ENCODE data around the gene TNS3. TPM values are rescaled to one million over a fixed set of nuclear protein-coding genes. Genes with fewer than 3 reads are reported as not detected.

Gene TNS3
- total RNA-seq, 1 experiment from 2014 or later: 9.5 TPM

DNA sequence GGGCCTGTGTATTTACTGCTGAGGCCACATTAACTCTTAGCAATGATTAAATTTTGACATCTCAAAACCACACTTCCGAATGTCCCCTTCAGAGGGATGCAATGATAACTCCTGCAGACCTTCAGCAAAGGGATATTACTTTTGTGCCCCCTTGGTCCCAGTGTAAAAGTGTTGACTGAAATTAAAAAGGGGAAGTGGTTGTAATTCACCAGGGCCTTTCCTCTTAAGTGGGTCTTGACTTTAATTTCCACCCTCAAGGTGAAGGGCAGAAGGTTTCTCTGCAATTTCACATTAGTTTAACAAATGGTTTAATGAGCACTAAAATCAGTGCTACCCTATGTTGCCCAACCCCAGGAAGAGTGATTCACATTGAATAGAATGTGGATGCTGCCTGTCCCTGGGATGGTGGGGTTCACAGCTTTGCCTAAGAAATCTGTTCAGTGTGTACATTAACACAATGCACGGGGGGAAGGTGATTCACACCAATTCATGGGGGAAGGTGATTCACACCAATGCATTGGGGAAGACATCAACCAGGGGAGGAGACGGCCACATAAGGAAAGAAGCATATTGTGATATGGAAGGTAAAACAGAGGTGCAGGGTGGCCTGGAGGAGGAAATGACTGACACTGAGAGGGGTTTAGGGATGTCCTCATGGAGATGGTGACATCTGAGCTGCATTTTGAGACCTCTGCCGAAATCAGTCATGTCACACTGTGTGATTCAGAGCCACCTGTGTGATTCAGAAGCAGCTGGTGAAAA lies 19.4 kb upstream of the TNS3 start:
- H3K23me2 ChIP-seq (ENCODE audit: insufficient read length, low read depth, low read length, poor library complexity, severe bottlenecking): no peaks in the 10 kb centered on the region
- no peaks in the 10 kb centered on the region for H3K79me1 ChIP-seq (ENCODE audit: insufficient read depth, low read depth, low read length, poor library complexity, severe bottlenecking)
- H4K8ac ChIP-seq (replicated peaks; ENCODE audit: insufficient read length, low read depth, low read length): no peak overlapping the region
- peaks cover 21% of the 10 kb centered on the region for H3K9me3 ChIP-seq (ENCODE audit: control insufficient read depth, low read depth, low read length)
- H3K14ac ChIP-seq (ENCODE audit: insufficient read depth, low read length): no peak overlapping the region
- H2BK12ac ChIP-seq (ENCODE audit: insufficient read length, low read depth, low read length): no peak overlapping the region
- peaks cover 7 to 13% of the 10 kb centered on the region in 2 experiments; a peak in 1 of 4 replicates for H3K4me1 Mint-ChIP-seq
- H3K9ac ChIP-seq (ENCODE audit: extremely low read depth, insufficient read length, low read length): no peak overlapping the region
- no peak overlapping the region for H3K56ac ChIP-seq (ENCODE audit: insufficient read length, low read depth, low read length)
- no peaks in the 10 kb centered on the region for H3K79me2 ChIP-seq (ENCODE audit: insufficient read depth, low read length)
- no peaks in the 10 kb centered on the region for H3K27me3 ChIP-seq (ENCODE audit: insufficient read depth, low read length)
- no peak overlapping the region for H3K27ac Mint-ChIP-seq
- H2AK5ac ChIP-seq (ENCODE audit: insufficient read length, low read length): no peak overlapping the region
- H4K91ac ChIP-seq (ENCODE audit: insufficient read length, low read depth, low read length): no peak overlapping the region
- no peak for DNase-seq
- H3K4me3 Mint-ChIP-seq: no peak overlapping the region
- no peak overlapping the region for H3T11ph ChIP-seq (ENCODE audit: low read length)
- H3K36me3 Mint-ChIP-seq (ENCODE audit: insufficient read depth in 1 of 3, low read depth in 3 of 3): peaks cover 0 to 18% (median 0%) of the 10 kb centered on the region in 3 experiments; a peak in 3 of 7 replicates
- H4K20me1 ChIP-seq (ENCODE audit: control insufficient read depth, insufficient read depth, insufficient read length): no peaks in the 10 kb centered on the region
- no peak overlapping the region for H3K4me2 ChIP-seq (ENCODE audit: insufficient read depth, insufficient read length, low read length)
- no peak overlapping the region for H2BK15ac ChIP-seq (ENCODE audit: low read depth, low read length)
- no peak overlapping the region for H2BK5ac ChIP-seq (ENCODE audit: insufficient read length, low read length)
- no peak overlapping the region for H3K4ac ChIP-seq (ENCODE audit: low read depth, low read length)
- H3K27me3 Mint-ChIP-seq (ENCODE audit: low read depth): peaks cover 3% of the 10 kb centered on the region
- no peak overlapping the region for H2BK120ac ChIP-seq (ENCODE audit: low read depth, low read length, poor library complexity, severe bottlenecking)
- H3K18ac ChIP-seq (ENCODE audit: insufficient read length, low read depth, low read length): no peak overlapping the region
- no peaks in the 10 kb centered on the region; the same call in 1 of the 2 replicates for H3K4me1 ChIP-seq (ENCODE audit: insufficient read depth, low read length)
- no peak overlapping the region for H2BK20ac ChIP-seq (ENCODE audit: low read depth, low read length, poor library complexity, severe bottlenecking)
- peaks cover 16 to 20% of the 10 kb centered on the region in 2 experiments for H3K9me3 Mint-ChIP-seq
- no peak for TF ChIP-seq CTCF (conservative IDR thresholded peaks at IDR 0.05)
- no peak overlapping the region for H4K5ac ChIP-seq (ENCODE audit: insufficient read length, low read depth, low read length)
- no CpG with 5 or more reads among the region's 4 CpGs for WGBS (ENCODE audit: extremely low coverage, insufficient read length, low lambda C conversion rate)
- no peak overlapping the region for H2AFZ ChIP-seq (ENCODE audit: low read length)
- no peak overlapping the region for H3K23ac ChIP-seq (ENCODE audit: insufficient read length, low read depth, low read length)
- H3K27ac ChIP-seq (ENCODE audit: insufficient read length, low read depth, low read length): no peak overlapping the region
